HEK293T (cell line): ENCODE data around the gene DLX6.

Source experiments
- BHLHE40 ChIP-seq: fragments of 450-650 bp; IDR thresholded peaks from 2 replicates; pipeline ENCODE4 v1.6.1; 2016; ENCODE audit warnings: mild to moderate bottlenecking, moderate library complexity, borderline replicate concordance
- FOXM1 ChIP-seq: fragments of 450-650 bp; IDR thresholded peaks from 2 replicates; pipeline ENCODE4 v1.6.1; 2017; ENCODE audit warnings: mild to moderate bottlenecking, borderline replicate concordance
- HDGF ChIP-seq: fragments of 450-650 bp; IDR thresholded peaks from 2 replicates; pipeline ENCODE4 v1.6.1; 2017; ENCODE audit warnings: antibody characterized with exemption, borderline replicate concordance
- NFRKB ChIP-seq: fragments of 450-650 bp; IDR thresholded peaks from 2 replicates; pipeline ENCODE4 v1.6.1; 2016; ENCODE audit warnings: mild to moderate bottlenecking, moderate library complexity
- TARDBP ChIP-seq: fragments of 450-650 bp; IDR thresholded peaks from 2 replicates; pipeline ENCODE4 v1.6.1; 2016
- ZNF384 ChIP-seq: fragments of 450-650 bp; IDR thresholded peaks from 2 replicates; pipeline ENCODE4 v1.6.1; 2016
- TF ChIP-seq, protein P1 (sequence below): fragments of 450-650 bp; IDR thresholded peaks from 2 replicates; pipeline ENCODE4 v1.6.1; 2016

DNA sequence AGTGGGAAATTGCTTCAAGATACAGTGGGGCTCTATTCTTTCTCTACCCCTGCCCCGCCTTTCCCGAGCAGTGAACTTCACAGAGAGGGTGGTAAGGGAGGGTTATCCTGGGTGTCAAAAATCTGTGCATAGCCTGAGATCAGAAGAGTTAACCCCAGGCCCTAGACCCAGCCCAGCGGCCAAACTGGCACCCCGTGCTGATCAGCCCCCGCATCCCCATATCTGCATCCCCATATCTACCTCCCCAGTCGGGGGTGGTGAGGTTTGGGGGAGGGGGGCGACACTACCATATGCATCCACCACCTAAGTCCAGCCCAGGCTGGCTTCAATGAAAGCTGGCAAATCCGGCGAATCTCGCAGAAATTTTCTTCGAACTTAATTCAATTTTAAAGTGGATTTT, 7.0 kb upstream of the DLX6 start:
- TF ChIP-seq FOXM1 = no peak
- no peak for TF ChIP-seq TARDBP
- no peak for TF ChIP-seq BHLHE40
- no peak for TF ChIP-seq HDGF
- no peak for TF ChIP-seq NFRKB
- TF ChIP-seq ZNF384 = no peak
- TF ChIP-seq, protein P1, sequence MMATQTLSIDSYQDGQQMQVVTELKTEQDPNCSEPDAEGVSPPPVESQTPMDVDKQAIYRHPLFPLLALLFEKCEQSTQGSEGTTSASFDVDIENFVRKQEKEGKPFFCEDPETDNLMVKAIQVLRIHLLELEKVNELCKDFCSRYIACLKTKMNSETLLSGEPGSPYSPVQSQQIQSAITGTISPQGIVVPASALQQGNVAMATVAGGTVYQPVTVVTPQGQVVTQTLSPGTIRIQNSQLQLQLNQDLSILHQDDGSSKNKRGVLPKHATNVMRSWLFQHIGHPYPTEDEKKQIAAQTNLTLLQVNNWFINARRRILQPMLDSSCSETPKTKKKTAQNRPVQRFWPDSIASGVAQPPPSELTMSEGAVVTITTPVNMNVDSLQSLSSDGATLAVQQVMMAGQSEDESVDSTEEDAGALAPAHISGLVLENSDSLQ = no peak
